DOHH2 (cell line): ENCODE data around the gene HES1.

Source experiments
- EZH2phosphoT487 ChIP-seq: fragments of 200-600 bp; sonication (generic); IDR thresholded peaks from 2 replicates; pipeline ENCODE4 v1.6.1; 2017; ENCODE audit warnings: borderline replicate concordance, mild to moderate bottlenecking, antibody characterized with exemption, low read length, moderate library complexity, mixed read lengths
- TF ChIP-seq, protein P1 (sequence below): fragments of 200-600 bp; sonication (generic); IDR thresholded peaks from one replicate; pipeline ENCODE4 v1.5.1; 2014; ENCODE audit warnings: antibody characterized with exemption, mild to moderate bottlenecking, low read depth, low read length; ENCODE audit not compliant: poor library complexity, severe bottlenecking

DNA sequence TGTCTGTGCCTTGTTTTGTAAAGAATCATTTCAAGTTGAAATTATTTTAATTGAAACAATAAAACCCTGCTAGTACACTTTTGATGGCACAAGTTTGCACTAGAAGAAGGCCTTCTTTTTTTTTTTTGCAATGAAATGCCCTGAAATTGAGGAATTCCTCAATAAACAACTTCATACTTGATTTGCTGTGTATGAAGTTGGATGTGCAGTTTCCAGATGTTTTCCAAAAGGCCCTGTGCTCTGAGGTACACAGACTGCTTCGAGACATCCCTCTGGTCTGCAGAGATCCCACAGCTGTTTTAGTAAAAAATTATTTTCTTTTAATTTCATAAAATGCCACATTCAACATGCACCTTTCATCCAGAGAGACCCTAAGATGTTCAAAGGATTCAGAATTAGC lies 48.9 kb downstream of the HES1 start:
- TF ChIP-seq, protein P1, sequence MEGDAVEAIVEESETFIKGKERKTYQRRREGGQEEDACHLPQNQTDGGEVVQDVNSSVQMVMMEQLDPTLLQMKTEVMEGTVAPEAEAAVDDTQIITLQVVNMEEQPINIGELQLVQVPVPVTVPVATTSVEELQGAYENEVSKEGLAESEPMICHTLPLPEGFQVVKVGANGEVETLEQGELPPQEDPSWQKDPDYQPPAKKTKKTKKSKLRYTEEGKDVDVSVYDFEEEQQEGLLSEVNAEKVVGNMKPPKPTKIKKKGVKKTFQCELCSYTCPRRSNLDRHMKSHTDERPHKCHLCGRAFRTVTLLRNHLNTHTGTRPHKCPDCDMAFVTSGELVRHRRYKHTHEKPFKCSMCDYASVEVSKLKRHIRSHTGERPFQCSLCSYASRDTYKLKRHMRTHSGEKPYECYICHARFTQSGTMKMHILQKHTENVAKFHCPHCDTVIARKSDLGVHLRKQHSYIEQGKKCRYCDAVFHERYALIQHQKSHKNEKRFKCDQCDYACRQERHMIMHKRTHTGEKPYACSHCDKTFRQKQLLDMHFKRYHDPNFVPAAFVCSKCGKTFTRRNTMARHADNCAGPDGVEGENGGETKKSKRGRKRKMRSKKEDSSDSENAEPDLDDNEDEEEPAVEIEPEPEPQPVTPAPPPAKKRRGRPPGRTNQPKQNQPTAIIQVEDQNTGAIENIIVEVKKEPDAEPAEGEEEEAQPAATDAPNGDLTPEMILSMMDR = no peak
- TF ChIP-seq EZH2phosphoT487 = no peak
